DMS53 treated with DMSO at 0.1 percent for 48 hours (cell line): Measurements from ENCODE around the gene ELMO2.

Experiments used
- DNase-seq: peaks from one replicate; lab custom pipeline; 2025; ENCODE audit not compliant: unreplicated experiment; lab: John Stamatoyannopoulos, UW

Gene ELMO2, protein sequence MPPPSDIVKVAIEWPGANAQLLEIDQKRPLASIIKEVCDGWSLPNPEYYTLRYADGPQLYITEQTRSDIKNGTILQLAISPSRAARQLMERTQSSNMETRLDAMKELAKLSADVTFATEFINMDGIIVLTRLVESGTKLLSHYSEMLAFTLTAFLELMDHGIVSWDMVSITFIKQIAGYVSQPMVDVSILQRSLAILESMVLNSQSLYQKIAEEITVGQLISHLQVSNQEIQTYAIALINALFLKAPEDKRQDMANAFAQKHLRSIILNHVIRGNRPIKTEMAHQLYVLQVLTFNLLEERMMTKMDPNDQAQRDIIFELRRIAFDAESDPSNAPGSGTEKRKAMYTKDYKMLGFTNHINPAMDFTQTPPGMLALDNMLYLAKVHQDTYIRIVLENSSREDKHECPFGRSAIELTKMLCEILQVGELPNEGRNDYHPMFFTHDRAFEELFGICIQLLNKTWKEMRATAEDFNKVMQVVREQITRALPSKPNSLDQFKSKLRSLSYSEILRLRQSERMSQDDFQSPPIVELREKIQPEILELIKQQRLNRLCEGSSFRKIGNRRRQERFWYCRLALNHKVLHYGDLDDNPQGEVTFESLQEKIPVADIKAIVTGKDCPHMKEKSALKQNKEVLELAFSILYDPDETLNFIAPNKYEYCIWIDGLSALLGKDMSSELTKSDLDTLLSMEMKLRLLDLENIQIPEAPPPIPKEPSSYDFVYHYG

DNA sequence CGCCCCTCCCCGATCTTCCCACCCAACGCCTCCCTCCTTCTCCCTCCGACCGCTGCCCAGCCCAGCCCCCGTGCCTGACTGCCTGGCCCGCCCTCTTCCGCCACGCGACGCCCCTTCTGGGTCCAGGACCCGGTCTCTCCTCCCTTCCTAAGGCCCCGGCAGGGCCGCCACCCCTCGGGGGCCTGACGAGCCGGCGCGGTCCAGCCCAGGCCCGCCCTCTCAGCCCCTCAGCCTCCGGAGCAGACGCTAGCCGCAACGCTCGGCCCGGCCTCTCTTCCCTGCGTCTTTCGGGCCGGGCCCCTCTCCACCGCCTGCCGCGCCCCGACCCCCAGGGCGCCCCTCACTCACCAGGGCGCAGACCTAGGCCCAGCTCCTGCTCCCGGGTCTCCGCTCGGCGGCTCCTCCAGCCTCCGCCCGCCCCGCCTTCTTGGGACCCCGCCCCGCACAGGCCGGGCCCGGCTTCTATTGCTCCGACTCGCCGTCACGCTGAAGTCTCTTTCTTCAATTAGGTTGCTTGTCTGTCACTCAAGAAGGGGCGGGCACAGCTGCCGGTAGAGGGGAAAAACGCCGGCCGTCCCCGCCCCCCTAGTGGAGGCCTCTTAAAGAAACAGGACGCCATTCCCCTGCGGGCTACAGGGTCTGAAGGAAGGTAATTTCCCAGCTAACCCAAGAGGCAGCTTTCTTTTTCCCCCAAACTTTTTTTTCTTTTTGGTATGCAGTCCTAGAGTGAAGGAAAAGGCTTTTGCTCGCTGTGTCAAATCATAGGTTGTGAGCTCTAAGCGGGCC, at the start of gene ELMO2:
Gene ELMO2, minus strand, starts transcription at position 416 of the 786 bp plus-strand sequence. CDS start 12,133 bp downstream, outside the sequence.
- DNase-seq: peak; percentile 98

DNA sequence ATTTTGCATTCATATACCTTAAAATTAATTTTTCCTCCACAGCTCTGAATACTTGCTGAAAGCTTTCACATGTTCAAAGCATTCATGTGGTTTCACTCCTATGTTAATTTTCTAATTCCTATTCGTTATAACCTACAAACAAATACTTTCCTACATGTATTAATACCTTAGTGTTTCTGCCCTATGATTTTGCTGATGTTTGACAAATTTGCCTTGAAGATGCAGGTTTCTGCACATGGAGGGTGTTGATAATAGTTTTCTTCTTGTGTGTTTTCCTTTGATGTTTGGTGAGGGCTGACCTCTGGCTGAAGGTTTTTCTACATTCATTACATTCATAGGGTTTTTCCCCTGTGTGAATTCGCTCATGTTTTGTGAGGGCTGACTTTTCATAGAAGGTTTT, 49.3 kb upstream of the ELMO2 start:
- DNase-seq: no peak

DNA sequence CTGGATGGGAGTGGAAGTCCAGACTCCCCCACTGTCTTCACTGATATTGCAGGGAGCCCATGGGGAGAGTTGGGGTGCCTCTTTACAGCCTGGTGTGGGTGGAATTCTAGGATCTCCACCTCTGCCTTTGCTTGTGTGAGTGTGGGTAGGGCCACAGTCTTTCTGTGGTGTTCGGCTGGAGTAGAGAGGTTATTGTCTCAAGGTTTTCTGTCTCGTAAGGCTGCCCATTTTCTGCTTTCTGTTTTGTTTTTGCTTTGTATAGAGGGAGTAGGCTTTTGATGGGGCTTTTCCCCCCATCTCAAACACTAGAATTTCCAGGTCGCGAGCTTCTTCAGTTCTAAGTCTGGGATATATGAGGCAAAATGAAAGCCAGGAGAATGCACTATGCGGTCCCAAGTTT, 40.4 kb upstream of the ELMO2 start:
- no peak for DNase-seq

DNA sequence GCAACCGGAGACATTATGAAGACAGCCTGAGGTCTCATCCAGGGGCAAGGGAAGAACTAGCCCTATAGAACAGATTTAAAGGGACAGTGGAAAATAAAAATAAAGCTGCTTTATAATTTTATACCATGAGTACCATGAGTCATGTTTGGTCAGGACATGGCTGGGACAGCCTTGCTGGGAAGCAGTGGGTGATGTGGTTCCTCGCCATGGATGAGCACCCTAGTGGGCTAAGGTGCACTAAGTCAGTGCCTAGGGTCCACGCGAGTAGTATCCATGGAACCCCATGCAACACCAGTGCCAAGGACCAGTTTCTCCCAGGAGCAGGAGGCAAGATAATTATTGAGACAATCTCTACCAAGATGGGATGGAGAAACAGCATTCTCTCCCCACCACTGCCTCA, 33.4 kb upstream of the ELMO2 start:
- DNase-seq: no peak

DNA sequence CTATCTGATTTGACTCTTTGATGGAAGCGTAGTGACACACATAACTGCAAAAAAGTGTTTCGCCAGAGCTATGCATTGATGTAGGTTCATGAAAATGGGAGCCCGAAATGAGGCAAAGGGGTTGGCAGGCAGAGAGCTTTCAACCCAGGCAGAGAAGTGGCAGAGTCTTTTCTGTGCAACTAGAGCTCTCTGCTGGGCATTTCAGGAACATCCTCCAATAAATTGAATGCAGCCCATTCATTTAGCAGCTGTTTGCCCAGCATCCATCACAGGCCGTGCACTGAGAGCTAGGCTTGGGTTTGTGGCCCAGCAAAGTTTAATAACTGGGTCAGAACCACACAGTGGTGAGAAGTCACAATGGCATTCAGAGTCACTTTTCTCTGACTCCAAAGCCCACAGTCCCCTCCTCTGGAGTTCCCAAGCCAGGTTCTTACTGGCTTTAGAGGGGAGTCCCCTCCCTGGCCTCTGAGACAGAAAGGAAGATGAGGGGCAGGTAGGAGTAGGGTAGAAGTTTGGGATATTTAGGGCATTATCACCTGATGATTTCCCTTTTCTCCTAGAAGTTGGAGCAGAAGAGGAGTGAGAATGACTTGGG, 31.8 kb upstream of the ELMO2 start:
- peak; percentile 45 for DNase-seq

DNA sequence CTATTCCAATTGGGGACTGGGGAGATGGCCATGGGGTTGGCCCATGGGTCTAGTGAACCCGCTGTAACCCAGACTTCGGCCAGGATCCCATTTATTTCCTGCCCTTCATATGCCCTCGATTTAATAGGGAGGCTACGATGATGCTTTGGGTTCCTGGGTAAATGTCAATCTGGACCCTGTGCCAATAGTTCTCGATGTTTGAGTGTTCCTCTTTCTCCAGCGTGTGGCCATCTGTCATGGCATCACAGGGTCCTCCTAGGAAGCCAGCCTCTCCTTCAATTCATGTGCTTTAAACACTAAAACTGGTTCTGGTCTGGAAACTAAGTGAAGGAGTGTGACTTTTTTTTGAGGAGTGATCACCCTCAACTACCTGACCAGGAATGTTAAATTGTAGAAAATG, 28.7 kb upstream of the ELMO2 start:
- DNase-seq: no peak

DNA sequence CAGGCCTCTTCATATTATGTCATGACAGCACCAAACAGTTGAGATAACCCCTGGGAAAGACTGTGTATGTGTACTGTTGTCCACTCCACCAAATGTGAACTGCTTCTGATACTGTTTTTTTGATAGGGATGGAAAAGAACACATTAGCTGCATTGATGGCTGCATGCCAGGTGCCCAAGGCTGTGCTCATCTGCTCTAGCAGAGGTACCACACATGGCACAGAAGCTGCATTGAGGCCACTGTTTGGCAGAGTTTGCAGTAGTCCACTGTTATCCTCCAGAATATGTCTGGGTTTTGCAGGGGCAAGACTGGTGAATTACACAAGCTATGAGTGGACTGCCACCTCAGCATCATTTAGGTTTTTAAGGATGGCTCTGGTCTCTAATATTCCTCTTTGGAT, 28.2 kb upstream of the ELMO2 start:
- no peak for DNase-seq

DNA sequence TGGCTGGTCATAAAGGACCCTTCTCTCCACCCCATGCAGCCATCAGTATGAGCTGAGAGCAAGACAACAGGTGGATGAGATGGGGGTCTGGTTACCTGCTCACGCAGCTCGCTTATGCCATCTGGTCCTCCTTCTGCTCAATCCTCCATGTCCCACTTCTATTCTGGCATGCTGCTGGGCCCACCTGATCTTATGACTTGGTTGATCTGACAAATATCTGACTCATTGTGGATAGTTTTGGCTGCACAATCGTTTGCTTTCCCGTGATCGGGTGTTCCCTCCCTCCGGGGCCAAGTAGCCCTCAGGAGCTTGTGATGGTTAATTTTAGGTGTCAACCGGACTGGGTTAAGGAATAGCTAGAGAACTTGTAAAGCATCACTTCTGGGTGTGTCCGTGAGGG, 26.6 kb upstream of the ELMO2 start:
- no peak for DNase-seq

DNA sequence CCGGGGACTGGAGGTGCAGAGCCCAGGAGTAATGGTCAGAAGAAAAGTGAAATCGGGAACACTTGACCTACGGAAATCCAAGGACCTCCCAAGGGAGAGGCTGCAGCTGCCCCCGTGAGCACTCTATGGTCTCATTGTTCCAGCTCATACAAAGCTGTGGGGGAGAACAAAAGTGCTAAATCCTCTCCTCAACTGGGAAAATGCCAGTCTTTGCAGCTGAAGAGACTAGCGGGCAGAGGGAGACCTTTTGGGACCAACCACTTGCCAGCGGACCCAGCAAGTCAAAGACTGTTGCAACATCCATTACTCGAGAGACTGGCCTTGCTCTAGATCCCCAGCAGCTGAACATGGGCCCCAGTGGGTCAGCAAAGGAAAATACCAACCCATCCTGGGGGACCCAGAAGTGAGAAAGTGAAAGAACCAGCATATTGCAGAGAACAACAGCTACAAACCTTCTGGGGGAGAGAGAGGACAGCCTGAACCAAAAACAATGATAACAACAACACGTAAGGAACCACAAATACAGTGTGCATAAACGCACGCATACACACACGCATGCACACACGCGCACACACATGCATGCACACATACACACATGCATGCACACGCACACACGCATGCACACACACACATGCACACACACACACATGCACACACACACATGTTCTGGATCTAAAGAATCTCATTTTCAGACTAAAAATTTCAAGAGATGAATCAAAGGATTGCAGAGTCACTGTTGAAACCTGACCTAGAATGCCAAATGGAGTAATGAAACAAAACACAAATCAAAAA, 24.7 kb upstream of the ELMO2 start:
- DNase-seq: no peak

DNA sequence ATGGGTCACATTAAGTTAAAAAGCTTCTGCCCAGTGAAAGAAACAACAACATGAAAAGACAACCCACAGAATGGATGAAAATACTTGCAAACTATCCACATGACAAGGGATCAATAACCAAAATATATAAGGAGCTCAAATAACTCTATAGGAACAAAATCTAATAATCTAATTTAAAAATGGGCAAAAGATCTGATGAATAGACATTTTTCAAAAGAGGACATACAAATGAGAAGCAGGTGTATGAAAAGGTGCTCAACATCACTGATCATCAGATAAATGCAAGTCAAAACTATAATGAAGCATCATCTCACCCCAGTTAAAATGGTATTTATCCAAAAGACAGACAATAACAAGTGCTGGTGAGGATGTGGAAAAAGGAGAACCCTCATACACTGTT, 21.0 kb upstream of the ELMO2 start:
- DNase-seq: no peak

DNA sequence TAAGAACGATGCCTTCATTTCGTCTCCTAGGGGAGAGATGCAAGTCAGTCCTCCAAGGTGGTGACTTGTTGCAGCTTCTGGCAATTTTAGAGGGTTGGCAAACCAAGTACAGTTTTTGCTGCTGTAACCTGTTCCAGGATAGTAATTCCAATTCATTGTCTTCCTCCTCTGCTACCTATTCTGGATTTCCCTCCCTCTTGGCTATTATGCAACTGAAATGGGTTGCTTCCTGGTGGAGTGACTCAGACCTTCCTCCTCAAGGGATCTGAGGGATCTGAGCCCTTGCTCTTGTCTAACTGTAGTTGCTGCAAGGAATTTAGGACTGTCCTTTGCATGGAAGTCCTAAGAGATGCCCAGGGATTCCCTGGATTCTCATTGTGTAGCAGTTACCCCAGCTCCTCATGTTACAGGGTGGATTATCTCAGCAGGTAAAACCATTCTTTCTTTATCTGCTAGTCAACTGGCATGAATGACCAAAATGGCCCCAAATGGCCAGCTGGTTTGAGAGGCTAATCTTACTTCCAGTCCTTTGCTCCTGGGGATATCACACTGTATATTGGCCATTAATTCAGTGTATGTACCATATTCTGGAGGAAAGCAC, 17.6 kb upstream of the ELMO2 start:
- no peak for DNase-seq

DNA sequence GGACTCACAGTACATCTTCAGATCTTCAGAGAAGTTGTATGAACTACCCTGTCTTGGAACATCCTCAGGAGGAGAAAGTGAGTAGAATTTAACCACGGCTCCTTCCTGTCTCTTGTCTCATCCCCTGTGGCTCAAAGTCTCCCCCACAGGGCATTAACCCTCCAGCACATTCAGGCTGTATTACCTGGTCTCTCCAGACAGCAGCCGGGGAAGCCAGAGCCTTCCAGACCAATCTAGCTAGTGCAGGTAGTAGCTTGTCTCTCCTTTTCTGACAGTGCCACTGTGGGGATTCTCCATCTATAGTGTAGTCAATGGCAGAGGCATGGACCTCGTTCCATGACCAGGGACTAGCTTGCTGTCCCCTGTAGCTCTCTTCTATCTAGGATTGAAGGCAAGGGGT, 16.9 kb upstream of the ELMO2 start:
- DNase-seq: no peak

DNA sequence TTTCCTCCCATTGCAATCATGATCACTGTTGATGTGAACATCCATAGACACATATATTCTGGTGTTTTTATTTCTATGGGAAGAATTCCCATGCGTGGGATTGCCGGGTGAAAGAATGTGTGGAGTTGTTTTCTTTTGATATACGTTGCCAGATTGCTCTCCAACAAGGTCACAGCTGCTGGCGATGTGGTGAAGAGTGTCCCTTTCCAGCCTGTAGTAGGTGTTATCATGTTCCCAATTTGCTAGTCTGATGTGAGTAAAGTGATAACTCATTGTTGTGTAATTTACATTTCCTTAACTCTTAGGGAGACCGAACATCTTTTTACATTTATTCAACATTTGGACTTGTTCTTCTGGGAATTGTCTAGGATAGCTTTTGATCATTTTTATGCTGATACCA, 14.5 kb upstream of the ELMO2 start:
- no peak for DNase-seq

DNA sequence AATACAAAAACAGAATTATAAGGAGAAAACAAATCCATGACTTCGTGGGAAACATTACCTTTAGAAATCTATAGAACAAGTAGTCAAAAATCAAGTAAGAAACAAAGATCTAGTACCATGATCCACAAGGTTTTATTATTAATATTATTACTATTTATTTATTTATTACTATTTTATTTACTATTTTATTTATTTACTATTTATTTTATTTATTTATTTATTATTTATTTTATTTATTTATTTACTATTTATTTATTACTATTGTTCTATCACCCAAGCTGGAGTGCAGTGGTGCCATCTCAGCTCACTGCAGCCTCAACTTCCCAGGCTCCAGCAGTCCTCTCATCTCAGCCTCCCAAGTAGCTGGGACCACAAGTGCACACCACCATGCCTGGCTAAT, 13.5 kb upstream of the ELMO2 start:
- no peak for DNase-seq

DNA sequence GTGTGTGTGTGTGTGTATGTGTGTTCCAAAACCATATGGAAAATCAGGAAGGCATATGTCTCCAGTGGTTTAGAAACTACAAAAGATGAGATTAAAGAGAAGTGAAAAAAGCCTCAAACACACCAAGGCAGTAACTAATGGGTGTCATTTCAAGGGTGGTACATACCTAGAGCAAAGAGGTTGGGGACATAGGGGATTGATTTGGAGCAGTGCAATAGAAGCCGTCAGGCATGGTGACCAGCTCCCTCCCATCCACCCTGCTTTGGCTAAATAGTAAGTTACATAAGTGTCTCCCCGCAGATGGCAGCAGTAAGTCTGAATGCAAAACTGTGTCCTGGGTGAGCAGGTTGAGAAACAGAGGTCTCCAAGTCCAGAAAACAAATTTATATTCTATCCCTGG, 10.4 kb upstream of the ELMO2 start:
- DNase-seq: no peak

DNA sequence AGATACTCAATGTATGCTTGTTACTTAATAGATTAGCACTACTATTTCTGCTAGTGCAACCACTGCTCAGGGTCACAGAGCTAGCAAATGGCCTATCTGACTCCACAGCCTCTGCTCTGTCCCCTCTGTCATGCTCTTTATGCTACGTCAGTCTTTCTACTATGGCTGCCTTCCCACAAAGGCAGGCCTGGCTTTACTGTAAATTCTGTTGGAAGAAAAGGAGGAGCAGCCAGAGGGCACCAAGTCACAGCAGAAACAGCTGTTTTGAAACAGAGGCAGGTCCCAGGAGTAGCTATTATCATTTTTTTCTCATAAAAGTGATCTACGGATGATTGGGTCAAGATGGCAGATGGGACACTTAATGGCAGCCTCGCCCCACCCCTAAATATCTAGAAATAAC, 10.0 kb upstream of the ELMO2 start:
- no peak for DNase-seq

DNA sequence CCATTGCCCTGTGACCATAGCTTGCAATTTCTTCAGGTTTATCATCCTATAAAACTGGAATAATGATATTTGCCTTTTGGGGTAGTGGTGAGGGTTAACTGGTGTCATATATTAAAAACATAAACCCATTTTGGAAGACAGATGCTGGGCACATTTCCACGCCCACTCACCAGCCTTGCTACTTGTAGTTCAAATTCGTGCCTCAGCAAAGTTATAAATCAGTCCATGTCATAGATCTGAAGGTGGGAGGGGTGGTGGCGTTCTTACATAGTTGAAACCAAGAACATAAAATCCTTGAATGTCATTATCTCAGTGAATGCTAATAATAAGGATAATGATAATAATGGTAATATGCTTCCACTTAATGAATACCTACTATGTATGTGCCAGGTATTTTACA, 9.4 kb upstream of the ELMO2 start:
- no peak for DNase-seq

DNA sequence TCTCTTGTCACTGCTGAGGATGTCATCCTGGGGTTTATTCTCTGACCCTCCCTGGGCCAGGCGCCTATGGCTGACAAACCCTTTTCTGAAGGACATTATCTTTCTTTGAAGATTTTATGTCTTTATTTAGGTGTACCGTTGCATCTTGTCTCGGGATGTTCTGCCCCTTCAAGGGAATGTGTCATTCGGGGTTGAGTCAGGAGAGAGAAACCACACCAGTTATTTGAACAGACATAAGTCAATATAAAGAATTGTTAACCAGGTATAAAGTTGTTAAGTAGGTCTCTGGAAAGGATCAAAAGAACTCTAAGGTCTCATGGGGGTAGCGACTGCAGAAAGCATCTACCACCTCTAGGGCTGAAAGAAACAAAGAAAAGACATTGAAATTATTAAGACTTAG, 8.2 kb upstream of the ELMO2 start:
- no peak for DNase-seq

DNA sequence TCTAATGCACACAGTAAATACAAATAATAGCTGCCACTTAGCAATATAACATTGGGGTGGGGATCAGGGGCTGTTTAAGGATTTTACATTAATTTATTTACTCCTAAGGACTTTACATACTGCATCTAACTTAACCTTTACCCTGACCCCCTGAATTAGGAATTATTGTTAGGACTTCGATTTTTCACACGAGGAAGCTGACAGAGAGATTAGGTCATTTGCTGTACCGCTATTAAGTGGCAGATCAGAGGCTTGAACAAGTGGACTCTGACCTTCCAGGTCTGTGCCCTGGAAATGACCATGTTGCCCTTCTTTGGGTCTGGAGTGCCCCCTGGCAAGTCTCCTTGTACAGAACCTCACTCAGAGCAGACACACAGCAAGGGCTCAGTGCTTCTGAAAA, 5.2 kb upstream of the ELMO2 start:
- DNase-seq: no peak

DNA sequence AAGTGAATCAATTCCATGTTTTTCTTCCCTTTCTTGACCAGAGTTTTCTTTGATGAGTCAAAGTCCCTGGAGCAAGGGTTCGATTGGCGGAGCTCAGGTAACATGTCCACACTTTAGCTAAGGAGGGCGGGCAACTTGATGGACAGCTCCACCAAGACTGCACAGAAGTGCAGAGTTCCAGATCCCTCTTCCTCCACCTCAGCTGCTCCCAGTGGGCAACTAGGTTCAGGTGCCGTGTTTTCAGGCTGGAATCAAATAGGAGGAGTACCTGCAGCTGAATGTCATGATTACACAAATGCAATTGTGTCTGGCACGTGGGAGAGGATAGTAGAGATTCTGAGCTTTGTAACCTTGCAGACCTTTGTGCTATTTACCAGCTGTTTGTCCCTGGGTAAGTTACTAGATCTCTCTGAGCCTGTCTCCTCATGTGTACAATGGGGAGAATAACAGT, 1.9 kb upstream of the ELMO2 start:
- no peak for DNase-seq
